ENCODE measurements around the gene TMEM150A.
"Not testable (repeated sequence)": the region's sequence is repeated elsewhere in the genome, so short reads cannot be mapped to it uniquely, and the experiment has no call there.

The TMEM150A gene

DNA sequence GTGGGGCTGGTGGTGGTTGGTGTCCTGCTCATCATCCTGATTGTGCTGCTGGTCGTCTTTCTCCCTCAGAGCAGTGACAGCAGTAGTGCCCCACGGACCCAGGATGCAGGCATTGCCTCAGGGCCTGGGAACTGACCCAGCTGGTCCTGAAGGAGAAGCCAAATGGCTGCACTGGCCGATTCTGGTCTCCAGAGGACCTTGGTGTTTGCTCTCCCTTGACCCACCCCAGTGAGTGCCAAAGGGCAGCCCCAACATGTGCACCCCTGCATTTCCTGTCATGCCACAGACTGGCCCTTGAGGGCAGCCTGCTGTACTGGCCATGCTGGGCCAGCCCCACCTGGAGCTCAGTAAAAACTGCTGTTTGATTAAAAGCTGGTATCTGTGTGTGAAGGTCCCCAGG lies 9.5 kb downstream of the TMEM150A start:
- DNase-seq (ENCODE audit: low spot score) = no peak

DNA sequence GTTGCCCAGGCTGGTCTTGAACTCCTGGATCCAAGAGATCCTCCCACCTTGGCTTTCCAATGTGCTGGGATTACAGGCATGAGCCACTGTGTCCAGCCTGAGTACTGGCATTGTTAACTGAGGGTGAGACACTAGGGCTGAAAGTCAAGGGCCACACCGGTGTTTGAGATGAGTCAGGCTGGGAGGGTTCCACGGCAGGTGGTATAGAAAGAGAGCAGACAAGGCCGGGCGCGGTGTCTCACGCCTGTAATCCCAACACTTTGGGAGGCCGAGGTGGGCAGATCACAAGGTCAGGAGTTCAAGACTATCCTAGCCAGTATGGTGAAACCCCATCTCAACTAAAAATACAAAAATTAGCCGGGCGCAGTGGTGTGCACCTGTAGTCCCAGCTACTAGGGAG lies 10.2 kb downstream of the TMEM150A start:
- not testable (repeated sequence) for DNase-seq (ENCODE audit: low spot score)

DNA sequence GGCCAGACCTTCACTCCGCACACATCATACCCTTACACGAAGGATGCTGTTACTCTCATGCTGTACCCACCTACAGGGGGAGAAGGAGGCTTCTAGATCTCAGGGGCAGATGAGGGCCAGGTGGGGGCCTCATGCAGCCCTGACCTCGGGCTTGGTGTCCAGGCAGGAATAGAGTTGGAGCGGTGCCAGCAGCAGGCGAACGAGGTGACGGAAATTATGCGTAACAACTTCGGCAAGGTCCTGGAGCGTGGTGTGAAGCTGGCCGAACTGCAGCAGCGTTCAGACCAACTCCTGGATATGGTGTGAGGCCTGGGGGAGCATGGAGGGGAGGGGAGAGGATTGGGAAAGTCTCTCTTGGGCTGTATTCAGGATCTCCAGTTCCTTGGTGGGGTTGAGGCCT lies 10.9 kb downstream of the TMEM150A start:
- no peak for DNase-seq (ENCODE audit: low spot score)

DNA sequence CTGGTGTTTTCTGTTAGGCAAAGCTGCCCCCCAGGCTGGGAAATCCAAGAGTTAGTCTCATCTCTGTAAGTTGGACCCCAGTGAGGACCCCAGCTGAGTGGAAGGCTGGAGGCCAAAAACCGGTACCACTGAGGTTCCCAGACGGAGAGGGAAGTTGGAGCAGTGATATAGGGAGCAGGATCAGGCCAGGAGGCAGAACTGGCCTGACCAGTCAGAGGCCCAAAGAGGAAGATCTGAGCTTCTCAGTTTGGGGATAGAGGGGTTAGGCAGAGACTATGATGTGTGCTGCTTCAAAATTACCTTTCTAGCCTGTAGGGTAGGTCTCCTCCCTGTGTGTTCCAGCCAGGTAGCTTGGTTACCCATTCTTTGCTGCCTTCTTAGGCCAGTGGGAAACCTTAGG lies 11.5 kb downstream of the TMEM150A start:
- DNase-seq (ENCODE audit: low spot score) = no peak

DNA sequence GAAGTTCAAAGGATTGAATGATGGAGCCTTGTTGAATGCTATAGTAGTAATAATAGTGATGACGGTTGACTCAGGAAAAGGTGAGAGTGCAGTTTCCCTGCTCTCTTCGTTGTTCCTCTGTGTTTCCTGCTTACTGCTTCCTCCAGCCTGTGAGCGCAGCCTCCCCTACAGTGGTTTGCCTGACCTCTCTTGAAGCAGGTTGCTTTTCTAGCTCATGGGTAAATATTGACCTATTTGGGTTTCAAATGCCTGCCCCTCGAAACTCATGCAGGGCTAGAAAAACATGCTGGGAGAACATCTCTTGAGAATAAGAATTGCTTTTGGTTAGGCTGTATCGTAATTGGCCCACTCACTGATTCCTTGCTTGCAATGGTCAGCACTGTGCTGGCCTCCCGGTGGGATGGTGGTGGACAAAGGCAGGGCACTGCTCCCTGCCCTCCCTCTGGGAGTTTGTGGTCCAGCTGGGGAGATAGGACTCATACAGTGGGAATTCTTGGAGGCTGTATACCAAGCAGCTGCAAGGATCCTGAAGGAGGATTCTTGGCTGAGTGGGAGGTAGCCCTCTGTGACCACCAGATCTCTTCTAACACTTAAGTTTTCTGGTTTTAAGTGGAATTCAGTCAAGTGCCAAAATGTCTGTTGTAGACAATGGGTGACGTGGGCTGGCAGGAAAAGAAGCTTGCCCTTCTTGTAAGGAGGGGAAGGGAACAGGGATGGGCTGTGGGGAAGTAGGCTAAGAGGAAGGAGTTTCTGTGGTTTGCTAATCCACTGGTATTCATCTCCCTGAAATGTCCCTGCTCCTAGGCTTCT lies 12.3 kb downstream of the TMEM150A start:
- no peak for DNase-seq (ENCODE audit: low spot score)

DNA sequence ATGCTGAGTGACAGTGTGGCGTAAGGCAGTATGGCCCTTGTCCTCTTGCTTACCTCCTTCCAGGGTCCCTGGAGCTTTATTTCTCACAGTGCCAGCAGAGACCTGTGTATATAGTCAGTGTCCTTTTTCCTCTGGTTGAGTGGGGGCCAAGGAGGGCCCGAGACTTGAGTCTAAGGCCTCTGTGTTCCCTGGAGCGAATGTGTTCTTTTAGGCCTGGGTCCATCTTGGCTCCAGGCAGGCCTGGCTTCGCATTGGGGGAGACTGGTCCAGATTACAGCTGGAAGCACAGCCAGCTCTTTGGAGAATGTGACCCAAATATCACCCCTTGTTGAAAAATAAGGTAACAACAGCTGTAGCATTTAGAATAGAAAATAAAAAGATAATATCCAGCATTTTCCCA lies 13.3 kb downstream of the TMEM150A start:
- DNase-seq (ENCODE audit: low spot score) = no peak

DNA sequence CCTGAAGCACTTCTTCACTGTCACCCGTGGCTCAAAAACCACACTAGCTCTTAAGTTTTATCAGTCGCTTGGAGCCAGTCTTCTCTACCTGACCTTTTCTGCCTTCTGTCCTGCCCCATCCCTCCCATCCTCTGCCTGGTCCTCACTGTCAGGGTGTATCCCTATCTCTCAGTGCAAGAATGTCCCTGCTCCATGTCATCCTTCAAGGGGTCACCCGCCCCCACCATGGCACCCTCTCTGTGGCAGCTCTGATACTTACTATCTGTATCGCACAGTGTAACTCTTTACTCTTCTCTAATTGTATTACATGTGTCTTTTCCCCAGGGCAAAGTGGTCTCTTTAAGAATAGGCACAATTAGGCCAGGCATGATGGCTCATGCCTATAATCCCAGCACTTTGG lies 13.9 kb downstream of the TMEM150A start:
- no peak for DNase-seq (ENCODE audit: low spot score)

DNA sequence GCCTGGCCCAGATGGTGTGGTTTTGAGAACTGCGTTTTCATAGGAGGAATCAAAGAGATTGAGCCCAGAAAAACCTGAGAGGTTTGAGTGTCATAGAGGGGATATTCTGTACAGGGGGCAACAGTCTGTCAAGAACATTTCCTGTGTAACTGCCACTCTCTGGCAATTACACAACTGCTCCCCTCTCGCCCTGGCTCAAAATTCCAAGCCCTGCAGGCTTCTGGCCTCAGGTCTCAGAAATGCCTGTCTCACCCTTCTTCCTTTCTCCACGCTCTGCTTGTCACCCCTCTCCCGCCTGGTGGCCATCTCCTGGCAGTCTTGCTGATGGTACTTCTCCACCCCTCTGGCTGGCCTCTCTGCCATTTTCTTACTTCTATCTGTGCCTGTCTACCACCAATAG lies 14.3 kb downstream of the TMEM150A start:
- DNase-seq (ENCODE audit: low spot score) = no peak

DNA sequence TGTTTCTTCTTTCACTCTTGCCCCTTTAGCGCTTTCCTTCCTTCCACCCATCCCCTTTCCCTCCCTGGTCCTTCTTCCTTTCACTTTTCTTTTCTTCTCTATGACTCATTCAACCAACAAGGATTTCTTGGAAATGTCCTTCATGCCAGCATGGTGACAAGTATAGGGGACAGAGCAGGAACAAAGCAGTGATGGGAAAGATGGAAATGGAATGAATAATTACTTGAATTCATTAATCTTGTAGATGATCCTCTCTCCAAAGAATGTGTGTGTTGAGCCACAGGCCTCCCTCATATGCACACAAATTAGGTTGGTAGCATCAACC lies 16.8 kb downstream of the TMEM150A start:
- DNase-seq (ENCODE audit: low spot score) = no peak

DNA sequence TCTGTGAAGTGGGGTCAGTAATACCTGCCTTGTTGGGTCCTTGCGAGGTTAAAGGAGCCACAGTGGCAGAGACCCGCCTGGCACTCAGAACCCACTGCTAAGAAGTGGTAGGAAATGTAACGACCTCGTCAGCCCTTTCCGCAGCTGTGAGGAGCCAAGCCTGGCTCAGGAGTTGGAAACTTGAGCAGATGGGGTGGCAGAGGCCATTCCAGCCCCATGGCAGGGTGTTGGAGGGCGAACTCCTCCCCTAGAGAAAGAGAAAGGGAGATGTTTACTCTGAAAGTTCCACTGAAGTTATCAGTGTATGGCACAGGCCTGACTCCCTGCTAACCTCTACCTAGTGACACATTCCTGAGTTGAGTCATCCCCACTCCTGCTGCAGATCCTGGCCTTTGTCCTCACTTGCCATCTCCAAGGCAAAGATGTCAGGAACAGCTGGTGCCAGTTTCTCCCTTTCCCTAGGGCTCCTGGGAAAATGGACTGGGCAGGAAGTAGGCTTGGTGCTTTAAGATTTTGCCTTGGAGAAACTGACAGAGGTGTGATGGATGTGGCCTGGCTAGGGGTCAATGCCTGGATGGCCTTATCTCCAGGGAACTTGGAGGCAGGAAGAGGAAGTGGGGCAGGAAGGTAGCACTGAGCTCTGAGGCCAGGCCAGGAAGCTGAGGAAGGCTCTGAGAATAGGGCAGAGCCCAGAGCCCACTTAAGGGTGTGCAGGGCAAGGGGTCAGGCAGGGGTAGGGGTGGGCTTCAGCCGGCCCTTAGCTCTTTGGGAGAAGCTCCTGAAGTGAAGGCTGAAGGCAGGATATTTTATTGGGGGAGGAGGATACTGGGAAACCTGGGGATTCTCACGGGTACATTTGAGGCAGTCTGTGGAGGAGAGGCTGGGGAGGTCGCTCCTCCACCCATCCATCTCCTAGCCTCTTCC lies 17.4 kb downstream of the TMEM150A start:
- no peak for DNase-seq (ENCODE audit: low spot score)

DNA sequence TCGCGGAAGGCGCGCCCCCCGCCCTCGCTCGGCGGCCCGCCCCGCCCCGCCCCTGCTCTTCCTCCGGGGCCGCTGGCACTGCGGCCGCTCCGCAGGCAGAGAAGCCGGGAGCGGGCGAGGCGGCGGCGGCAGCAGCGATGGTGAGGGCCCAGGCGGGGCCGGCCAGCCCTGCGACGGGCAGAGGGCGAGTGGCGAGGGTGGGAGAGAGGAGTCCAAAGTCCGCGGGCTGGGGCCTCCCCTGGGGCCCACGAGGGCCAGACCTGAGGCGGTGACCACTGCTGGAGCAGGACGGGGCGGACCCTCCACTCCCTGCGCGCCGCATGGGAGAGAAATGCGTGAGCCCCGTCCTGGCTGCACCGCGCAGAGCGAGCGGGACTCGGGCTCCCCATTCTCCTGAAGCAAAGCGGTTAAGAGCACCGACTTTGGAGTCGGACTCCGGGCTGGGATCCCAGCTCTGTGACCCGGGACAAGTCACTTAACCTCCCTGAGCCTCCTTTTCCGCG lies 18.1 kb downstream of the TMEM150A start, which contains the start of gene VAMP5:
Gene VAMP5 (plus strand): TSS at position 78 of the 503 bp plus-strand sequence. CDS start 60 bp downstream, at position 138.
- DNase-seq (ENCODE audit: low spot score) = no peak

DNA sequence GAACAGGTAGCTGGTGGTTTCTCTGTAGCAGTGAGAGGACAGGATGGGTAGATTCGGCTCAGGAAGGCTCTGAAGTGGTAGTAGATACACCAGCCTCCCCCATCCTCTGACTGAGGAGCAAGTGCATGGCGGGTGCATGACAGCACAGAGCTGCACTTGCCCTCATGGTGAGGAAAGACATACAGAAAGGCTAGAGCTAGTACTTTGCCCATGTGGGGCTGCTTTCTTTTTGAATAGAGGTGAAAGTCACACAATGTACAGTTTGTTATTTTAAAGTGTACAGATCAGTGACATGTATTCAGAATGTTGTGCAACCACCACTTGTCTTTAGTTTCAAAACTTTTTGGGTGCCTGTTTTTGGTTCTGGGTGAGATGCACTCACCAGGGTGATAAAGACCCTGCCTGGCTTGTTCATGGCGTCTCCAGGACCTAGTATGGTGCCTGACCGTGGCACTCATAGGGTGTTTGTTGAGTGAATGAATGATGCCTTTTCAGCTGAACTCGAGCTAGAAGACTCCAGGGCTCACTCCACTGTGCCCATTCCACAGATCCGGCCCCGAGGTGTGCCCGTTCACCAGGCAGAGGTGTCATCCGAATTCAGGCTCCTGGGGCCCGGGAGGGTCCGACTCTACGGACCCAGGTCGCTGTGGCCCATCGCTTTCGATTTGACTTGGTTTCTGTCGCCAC lies 18.7 kb downstream of the TMEM150A start:
- no peak for DNase-seq (ENCODE audit: low spot score)

DNA sequence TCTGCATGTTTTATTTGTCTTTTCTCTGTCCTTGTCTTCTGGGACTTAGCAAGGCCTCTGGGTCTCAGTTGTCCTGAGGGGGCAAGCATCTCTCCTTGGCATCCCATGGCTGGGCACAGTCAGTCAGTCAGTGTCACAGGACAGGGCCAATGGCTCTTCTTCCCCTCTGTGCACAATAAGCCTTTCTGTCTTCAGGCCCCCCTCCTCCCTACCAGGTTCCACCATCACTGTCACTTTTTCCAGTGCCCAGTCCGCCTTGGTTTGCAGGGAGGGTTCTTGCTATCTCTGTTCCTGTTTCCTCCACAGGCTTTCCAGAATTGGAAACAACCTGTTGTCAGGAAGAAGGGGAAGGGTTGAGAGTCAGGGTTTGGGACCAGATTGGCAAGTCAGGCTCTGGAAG lies 20.0 kb downstream of the TMEM150A start:
- DNase-seq (ENCODE audit: low spot score) = peak; percentile 49

DNA sequence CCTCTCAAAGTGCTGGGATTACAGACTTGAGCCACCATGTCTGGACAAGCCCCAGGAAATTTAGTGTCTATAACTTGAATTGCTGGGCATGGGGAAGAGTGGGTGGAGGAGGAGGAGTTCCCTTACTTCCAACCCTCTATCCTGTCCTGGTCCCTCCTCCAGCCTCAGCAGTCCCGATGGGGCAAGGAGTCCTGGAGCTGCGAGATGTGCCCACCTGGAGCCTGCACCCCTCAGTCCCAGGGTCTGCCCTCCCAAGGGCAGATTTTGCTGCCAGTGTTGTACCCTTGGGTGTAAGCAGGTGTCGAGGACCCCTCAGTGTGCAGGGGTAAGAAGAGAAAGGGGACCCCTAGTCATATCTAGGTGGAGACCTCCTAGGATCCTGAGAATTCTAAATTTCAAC lies 22.3 kb downstream of the TMEM150A start:
- no peak for DNase-seq (ENCODE audit: low spot score)

DNA sequence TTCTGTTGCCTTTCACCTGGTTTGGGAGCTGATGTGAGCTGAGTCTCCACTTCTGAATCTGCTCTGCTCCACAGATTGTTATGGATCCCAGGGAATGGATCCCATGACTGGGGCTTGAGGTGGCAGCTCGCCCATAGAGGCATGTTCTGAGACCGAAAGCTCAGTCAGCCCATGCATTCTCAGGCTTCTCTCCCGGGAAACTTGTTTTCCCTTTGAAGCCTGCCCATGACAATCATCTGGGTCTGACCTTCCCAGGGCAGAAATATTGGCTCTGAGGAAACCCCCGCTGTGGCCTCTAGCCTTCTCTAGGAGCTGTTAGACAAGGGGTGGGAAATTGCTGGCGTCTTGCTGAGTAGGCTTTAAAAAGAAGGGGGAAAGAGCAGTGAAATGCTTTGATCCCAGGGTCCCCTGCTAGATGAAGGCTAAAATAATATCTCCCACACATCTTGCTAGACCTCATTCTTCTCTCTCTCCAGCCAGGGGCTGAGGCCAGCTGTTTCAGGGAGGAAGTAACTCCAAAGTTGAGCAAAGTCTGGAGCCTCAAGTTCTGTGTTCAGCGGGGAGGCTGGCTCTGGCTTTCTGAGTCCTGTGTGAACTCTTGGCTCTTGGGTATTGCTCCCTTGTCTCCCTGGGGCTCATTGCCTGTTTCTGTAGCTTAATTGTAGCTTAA lies 23.1 kb downstream of the TMEM150A start:
- DNase-seq (ENCODE audit: low spot score) = no peak

DNA sequence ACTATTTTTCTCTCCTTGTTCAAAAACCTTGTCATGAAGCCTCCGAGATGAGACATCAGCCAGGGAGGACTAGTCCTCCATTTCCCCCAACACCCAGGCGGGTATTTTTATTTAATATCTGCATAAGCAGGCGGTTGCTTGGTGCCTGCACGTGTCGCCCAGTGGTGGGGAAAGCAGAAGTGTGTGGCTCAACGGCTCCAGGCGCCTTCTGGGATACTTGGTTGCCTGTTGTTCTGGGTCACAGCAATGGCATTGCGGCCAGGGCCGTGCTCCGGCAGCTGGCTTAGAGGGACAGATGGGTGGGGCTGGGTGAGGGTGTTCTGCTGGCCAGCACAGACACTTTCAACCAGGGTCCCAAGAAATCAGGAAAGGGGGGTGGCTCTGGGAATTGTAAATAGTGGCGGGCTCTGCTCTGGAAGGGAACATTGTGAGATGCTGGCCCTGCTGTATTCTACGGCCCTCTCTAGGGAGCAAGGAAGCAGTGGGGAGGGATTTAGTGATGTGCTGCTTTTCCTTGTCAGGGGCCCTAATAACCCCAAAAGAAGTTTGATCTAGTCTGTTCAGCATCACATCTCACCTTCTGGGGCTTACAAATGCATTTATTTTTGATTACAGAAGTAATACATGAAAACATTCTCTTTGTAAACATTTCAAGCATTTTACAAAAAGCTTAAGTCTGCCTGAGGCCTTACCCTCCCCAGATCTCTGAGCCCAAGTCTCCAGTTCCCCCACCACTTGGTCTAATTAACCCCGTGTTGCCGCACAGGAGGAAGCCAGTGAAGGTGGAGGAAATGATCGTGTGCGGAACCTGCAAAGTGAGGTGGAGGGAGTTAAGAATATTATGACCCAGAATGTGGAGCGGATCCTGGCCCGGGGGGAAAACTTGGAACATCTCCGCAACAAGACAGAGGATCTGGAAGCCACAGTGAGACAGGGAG lies 24.0 kb downstream of the TMEM150A start:
- no peak for DNase-seq (ENCODE audit: low spot score)

DNA sequence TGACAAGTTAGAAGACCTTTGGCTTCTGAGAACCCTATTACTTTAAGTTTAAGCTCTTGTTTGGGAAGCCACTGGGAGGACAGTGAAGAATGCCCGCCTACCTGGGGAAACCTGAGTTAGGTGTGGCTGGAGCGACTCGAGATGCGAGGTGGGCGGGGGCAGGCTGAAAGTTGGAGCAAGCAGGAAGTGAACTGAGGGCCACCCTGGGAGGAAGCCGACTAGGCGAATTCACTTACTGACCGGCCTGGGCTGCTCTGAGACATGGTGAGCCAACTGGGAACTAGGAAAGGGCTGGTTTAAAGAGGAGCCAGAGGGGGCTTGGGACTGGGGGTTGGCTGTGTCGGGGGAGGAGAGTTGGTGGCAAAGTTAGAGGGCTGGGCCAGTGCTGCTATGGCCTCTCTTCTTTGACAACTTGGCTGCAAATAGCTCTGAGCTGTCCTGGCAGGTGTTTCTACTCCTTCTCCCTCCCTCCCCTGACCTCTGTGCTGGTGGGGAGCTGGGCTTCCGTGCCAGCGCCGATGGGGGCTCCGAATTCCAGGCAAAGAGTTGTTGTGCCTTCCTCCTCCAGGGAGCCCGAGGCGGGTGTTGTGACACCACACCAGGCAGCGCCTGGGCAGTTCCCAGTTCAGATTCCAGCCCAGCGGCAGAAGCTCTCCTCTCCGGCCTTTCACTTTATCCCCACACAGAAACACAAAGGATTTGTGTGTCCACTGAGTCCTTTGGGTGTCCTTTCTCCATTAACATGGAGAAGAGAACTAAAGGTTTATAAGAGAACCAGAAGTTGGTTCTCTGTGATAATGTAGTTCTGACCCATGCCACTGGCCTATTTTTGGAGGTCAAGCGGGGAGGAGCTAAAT lies 24.9 kb downstream of the TMEM150A start, which contains the start of gene VAMP8:
Gene VAMP8 (plus strand): TSS at position 201 of the 857 bp plus-strand sequence. CDS start 61 bp downstream, at position 262.
- no peak for DNase-seq (ENCODE audit: low spot score)

DNA sequence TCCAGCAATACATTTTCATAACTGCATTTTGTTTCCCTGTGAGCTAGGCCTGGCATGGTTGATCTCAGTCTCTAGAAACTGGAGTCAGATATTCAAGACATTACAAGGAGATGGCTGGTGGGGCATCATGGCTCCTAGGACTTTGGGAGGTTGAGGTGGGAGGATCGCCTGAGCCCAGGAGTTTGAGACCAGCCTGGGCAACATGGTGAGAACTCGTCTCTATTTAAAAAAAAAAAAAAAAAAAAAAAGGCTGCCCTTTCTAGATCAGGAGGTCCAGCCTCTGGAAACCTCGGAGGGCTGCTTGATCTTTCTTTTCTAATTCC lies 25.5 kb downstream of the TMEM150A start:
- no peak for DNase-seq (ENCODE audit: low spot score)

DNA sequence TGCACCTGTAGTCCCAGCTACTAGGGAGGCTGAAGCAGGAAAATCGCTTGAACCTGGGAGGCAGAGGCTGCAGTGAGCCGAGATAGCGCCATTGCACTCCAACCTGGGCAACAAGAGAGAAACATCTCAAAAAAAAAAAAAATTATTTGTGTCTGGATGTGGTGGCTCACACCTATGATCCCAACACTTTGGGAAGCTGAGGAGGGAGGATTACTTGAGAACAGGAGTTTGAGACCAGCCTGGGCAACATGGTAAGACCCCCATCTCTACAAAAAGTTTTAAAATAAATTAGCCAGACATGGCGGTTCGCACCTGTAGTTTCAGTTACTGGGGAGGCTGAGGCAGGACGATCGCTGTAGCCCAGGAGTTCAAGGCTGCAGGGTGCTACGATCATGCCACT lies 26.8 kb downstream of the TMEM150A start:
- DNase-seq (ENCODE audit: low spot score) = no peak

DNA sequence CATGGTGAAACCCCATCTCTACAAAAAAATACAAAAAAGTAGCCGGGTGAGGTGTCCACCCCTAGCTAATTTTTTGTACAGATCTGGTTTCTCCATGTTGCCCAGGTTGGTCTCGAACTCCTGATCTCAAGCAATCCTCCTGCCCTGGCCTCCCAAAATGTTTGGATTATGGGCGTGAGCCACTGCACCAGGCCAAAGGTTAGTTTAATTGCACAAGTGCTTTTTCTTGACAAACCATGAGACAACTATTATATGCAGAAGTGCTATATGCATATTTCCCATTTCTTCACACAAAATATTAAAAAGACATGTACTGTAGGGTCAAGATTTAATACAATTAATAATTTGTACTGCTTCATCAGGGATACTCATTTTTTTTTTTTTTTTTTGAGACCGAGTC lies 36.2 kb downstream of the TMEM150A start:
- no peak for DNase-seq (ENCODE audit: low spot score)
